ENCODE data around the gene RBSN.

- TF ChIP-seq POLR2A (IDR thresholded peaks at IDR 0.05) (no peak), CTCF (IDR thresholded peaks at IDR 0.05 in 4 of 5, conservative IDR thresholded peaks at IDR 0.05 in 1 of 5) (peak in 4 of 5 experiments; percentile 28 to 46 (median 35))
These were observed 47.4 kb downstream of the RBSN start for GRCh38 chr3:15051531-15051930.
